CD4-positive, CD25-positive, alpha-beta regulatory T cell (primary cell): ENCODE measurements around the gene OXSR1. TPM values are rescaled to one million over a fixed set of nuclear protein-coding genes. Genes with fewer than 3 reads are reported as not detected.

ENCODE experiments used
- ATAC-seq, 2 donors: fragments of 150-1000 bp; cut with Tn5 transposase; one replicate each; pipeline ENCODE4 v1.10.0; 2021; ENCODE audit warnings: low read depth in 2 of 2, moderate number of reproducible peaks in 2 of 2, moderate library complexity in 1 of 2
- DNase-seq, 3 donors: peaks; one replicate each; pipeline versions ENCODE4 v3.0.0 to v3.0.0-alpha.2; 2012 to 2022; ENCODE audit warnings: mixed read lengths in 1 of 3
- H3K27ac ChIP-seq: one replicate; pipeline ENCODE4 v1.7.0; 2013; ENCODE audit warnings: mild to moderate bottlenecking, low read length; ENCODE audit not compliant: insufficient read depth, poor library complexity, severe bottlenecking
- H3K27me3 ChIP-seq: one replicate; pipeline ENCODE4 v1.7.0; 2013; ENCODE audit warnings: low read length; ENCODE audit not compliant: control insufficient read depth, insufficient read depth
- H3K36me3 ChIP-seq: one replicate; pipeline ENCODE4 v1.7.0; 2013; ENCODE audit warnings: mild to moderate bottlenecking, low read length, moderate library complexity; ENCODE audit not compliant: control insufficient read depth, insufficient read depth
- H3K4me1 ChIP-seq: 2 replicates; pipeline ENCODE4 v1.7.0; 2013; ENCODE audit warnings: mild to moderate bottlenecking, low read length; ENCODE audit not compliant: insufficient read depth, control insufficient read depth, poor library complexity, severe bottlenecking
- H3K4me3 ChIP-seq: one replicate; pipeline ENCODE4 v1.7.0; 2013; ENCODE audit warnings: low read depth, mild to moderate bottlenecking, low read length, moderate library complexity
- H3K9me3 ChIP-seq, 2 experiments: 1 replicate in 1 of 2; 2 replicates in 1 of 2; pipeline ENCODE4 v1.7.0; 2013; ENCODE audit warnings: low read length in 2 of 2, mild to moderate bottlenecking in 1 of 2, moderate library complexity in 1 of 2; ENCODE audit not compliant: control insufficient read depth in 2 of 2
- H3K27ac Mint-ChIP-seq, 3 donors: one replicate each; pipeline ENCODE4 v1.8.0; 2020 to 2022; ENCODE audit warnings: mild to moderate bottlenecking in 3 of 3, mixed read lengths in 3 of 3, moderate library complexity in 2 of 3
- H3K27me3 Mint-ChIP-seq: one replicate; pipeline ENCODE4 v1.8.0; 2022; ENCODE audit warnings: mild to moderate bottlenecking, mixed read lengths
- H3K36me3 Mint-ChIP-seq: one replicate; pipeline ENCODE4 v1.8.0; 2020; ENCODE audit warnings: mixed read lengths
- H3K4me1 Mint-ChIP-seq, 4 donors: one replicate each; pipeline ENCODE4 v1.8.0; 2020 to 2022; ENCODE audit warnings: mixed read lengths in 4 of 4, mild to moderate bottlenecking in 1 of 4
- H3K4me3 Mint-ChIP-seq, 4 donors: one replicate each; pipeline ENCODE4 v1.8.0; 2020 to 2022; ENCODE audit warnings: mild to moderate bottlenecking in 4 of 4, mixed read lengths in 4 of 4, moderate library complexity in 3 of 4
- H3K9me3 Mint-ChIP-seq, 7 donors: one replicate each; pipeline ENCODE4 v1.8.0; 2020 to 2022; ENCODE audit warnings: mixed read lengths in 7 of 7, mild to moderate bottlenecking in 3 of 7, moderate library complexity in 2 of 7
- polyA plus RNA-seq, 4 donors: library from polyadenylated mRNA; unstranded; fragments of 300-500 nt; fragmentation: Illumina TruSeq; gene quantifications; one replicate each; pipeline ENCODE4 v1.2.3, GENCODE V29; 2021
- total RNA-seq: library from RNA; stranded (reverse); gene quantifications from one replicate; pipeline ENCODE4 v1.2.3, GENCODE V29; 2022

The OXSR1 gene
- total and polyA plus RNA-seq, 5 donors from 2014 or later = 12.6 to 62.3 (median 17.3) TPM

DNA sequence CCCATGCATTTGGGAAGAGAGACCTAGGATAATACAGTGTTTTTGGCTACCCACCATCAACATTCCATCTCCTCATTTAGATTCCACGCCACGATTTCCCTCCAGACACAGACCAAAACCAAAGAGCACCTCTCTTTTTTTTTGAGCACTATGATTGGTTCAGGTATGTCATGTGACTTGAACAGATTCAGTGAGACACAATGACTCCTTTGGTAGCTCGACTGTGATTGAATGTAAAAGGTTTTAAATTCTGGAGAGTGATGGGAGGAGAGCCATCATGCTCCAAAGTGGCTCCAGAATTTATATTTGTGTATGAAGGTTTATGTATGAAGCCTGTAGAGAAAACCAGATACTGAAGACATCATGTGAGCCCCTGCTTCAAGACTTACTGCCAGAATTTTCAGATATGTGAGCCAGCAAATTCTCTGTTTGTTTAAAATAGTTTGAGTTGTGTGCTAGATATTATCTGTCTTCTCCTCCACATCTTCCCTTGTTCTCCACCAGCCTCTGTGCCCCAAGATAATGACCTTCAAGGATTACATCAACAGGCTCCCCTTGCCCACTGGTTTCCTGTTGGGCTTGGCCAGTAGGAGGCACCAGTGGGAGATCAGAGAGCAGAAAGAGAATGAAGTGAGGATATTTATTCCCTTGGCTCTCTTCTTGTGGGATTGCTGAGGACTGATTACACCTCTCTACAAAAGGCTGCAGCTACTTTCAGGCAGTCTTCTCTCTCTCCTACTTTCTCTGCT lies 14.4 kb upstream of the OXSR1 start:
- Histone ChIP-seq H3K4me1 (peaks cover 12% of the 10 kb centered on the region), H3K27me3 (no peaks in the 10 kb centered on the region), H3K27ac (peak overlapping the region; percentile 43), H3K36me3 (no peaks in the 10 kb centered on the region), H3K4me3 (no peak overlapping the region), H3K9me3 (peaks cover 13% of the 10 kb centered on the region in 2 experiments)
- Mint-ChIP-seq H3K4me3 (peak overlapping the region in 1 of 4 donors; percentile 7), H3K9me3 (peaks cover 0 to 12% (median 6%) of the 10 kb centered on the region in 7 donors), H3K27me3 (no peaks in the 10 kb centered on the region), H3K36me3 (no peaks in the 10 kb centered on the region), H3K4me1 (peaks cover 12 to 36% (median 20%) of the 10 kb centered on the region in 4 donors), H3K27ac (peak overlapping the region; percentile 75 to 89 (median 86))
- DNase-seq = no peak
- no peak for ATAC-seq

DNA sequence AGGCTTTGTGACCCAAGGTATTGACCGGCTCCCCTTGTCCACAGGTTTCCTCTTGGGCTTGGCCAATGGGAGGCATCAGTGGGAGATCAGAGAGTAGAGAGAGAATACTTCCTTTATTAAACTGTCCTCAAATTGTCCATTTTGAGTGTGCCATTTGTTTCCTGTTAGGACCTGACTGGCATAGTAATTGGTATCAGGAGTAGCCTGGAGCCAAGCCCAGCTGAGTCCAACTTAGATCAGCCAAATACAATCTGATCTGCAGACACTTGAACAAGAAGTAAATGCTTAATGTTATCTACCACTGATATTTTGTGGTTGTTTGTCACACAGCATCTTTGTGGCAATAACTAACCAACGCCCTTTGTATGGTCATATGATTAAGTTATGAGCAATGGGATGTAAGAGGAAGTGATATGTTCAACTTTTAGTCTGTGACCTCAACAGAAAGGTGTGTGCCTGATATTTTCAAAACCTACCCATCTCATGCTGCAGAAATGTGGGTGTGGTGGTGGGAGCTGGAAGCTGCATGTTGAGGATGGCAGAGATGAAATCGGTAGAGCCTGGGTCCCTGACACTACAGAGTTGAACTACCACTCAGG lies 13.6 kb upstream of the OXSR1 start:
- peaks cover 12 to 36% (median 20%) of the 10 kb centered on the region in 4 donors for H3K4me1 Mint-ChIP-seq
- peak overlapping the region; percentile 43 for H3K27ac ChIP-seq
- no peaks in the 10 kb centered on the region for H3K36me3 ChIP-seq
- peak overlapping the region; percentile 13 for H3K4me3 ChIP-seq
- H3K4me1 ChIP-seq = peaks cover 12% of the 10 kb centered on the region
- DNase-seq = peak in 2 of 3 donors; percentile 66 to 71
- peak overlapping the region; percentile 75 to 89 (median 86) for H3K27ac Mint-ChIP-seq
- H3K27me3 Mint-ChIP-seq = no peaks in the 10 kb centered on the region
- H3K27me3 ChIP-seq = no peaks in the 10 kb centered on the region
- H3K4me3 Mint-ChIP-seq = peak overlapping the region in 3 of 4 donors; percentile 24 to 80 (median 59)
- H3K9me3 ChIP-seq = peaks cover 5% of the 10 kb centered on the region in 2 experiments
- ATAC-seq = peak; percentile 78 to 82
- H3K36me3 Mint-ChIP-seq = no peaks in the 10 kb centered on the region
- peaks cover 0 to 5% (median 2%) of the 10 kb centered on the region in 7 donors for H3K9me3 Mint-ChIP-seq

DNA sequence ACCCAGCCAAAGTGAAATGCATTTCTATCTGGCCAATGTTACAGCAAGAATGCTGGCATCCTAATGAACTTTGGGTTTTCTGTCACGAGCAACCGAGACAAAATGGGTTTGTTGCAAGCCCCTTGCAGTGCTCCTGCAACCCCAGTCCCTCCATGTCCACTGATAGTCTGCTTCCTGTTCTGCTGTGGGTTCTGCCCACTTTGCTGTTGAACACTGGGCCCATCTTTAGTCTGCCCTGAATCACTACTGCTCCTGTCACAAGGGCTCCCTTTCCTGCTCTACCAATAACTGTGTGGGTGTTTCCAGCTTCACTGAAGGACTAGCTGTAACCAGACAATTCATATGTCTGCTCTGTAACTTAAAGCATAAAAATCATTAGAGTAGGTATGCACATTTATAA lies 12.7 kb upstream of the OXSR1 start:
- peaks cover 0 to under 1% of the 10 kb centered on the region in 2 experiments for H3K9me3 ChIP-seq
- no peak overlapping the region for H3K4me3 Mint-ChIP-seq
- H3K27me3 Mint-ChIP-seq = no peaks in the 10 kb centered on the region
- no peaks in the 10 kb centered on the region for H3K27me3 ChIP-seq
- H3K4me3 ChIP-seq = no peak overlapping the region
- no peaks in the 10 kb centered on the region for H3K36me3 ChIP-seq
- DNase-seq (no peak), ATAC-seq (no peak)
- H3K27ac Mint-ChIP-seq = peak overlapping the region; percentile 34 to 76 (median 53)
- H3K36me3 Mint-ChIP-seq = no peaks in the 10 kb centered on the region
- peaks cover 12 to 36% (median 19%) of the 10 kb centered on the region in 4 donors for H3K4me1 Mint-ChIP-seq
- H3K9me3 Mint-ChIP-seq = peaks cover 0 to 4% (median 0%) of the 10 kb centered on the region in 7 donors
- H3K4me1 ChIP-seq = peaks cover 12% of the 10 kb centered on the region
- no peak overlapping the region for H3K27ac ChIP-seq

DNA sequence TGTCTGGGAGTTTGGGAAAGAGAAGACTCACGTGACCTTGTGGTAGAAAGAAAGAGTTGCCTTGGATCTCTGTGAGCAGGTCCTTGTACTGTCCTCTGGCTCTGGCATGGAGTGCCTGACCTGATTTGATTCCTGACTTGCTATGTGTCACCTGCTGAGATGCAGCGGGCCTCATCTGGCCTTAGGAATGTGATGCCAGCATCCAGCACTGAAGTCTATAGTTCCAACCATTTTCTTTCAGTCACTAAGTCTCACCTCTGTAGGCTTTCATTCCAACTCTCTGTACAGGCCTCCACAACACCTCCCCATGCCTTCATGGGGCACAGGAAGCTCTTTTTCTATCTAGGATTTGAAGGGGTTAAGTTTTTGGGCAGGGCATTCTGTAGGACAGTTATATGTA lies 12.1 kb upstream of the OXSR1 start:
- DNase-seq (no peak), ATAC-seq (no peak)
- H3K27ac ChIP-seq = no peak overlapping the region
- peaks cover 0 to 4% (median 0%) of the 10 kb centered on the region in 7 donors for H3K9me3 Mint-ChIP-seq
- H3K4me1 Mint-ChIP-seq = peaks cover 9 to 32% (median 16%) of the 10 kb centered on the region in 4 donors
- no peaks in the 10 kb centered on the region for H3K27me3 Mint-ChIP-seq
- no peaks in the 10 kb centered on the region for H3K36me3 Mint-ChIP-seq
- no peak overlapping the region for H3K4me3 Mint-ChIP-seq
- H3K27me3 ChIP-seq = no peaks in the 10 kb centered on the region
- peaks cover 12% of the 10 kb centered on the region for H3K4me1 ChIP-seq
- no peaks in the 10 kb centered on the region for H3K9me3 ChIP-seq
- no peaks in the 10 kb centered on the region for H3K36me3 ChIP-seq
- H3K4me3 ChIP-seq = no peak overlapping the region
- peak overlapping the region in 1 of 3 donors; percentile 76 for H3K27ac Mint-ChIP-seq

DNA sequence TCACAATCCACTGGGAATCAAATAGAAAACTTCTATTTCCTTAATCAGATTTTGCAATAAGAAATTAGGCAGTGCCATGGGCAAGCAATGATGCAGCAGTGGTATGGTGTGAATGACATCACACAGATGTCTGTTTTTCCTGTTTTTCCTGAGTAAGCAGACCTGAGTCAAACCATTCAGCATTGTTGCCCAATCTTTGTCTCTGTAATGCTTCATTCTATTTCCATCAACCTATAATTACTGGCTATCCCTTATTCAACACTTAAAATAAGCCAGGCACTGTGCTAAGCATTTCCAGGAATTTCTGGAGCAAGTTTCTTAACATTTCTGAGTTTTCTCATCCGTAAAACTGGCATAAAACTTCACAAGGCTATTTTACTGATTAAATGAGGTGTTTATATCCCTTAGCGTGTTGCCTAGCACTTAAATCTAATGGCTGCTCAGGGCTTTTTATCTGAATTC lies 11.3 kb upstream of the OXSR1 start:
- Histone ChIP-seq H3K27me3 (no peaks in the 10 kb centered on the region), H3K9me3 (no peaks in the 10 kb centered on the region), H3K4me1 (peaks cover 12% of the 10 kb centered on the region), H3K27ac (no peak overlapping the region), H3K4me3 (no peak overlapping the region), H3K36me3 (no peaks in the 10 kb centered on the region)
- Mint-ChIP-seq H3K9me3 (peaks cover 0 to 4% (median 0%) of the 10 kb centered on the region in 7 donors), H3K36me3 (no peaks in the 10 kb centered on the region), H3K27me3 (no peaks in the 10 kb centered on the region), H3K4me3 (no peak overlapping the region), H3K4me1 (peaks cover 9 to 31% (median 16%) of the 10 kb centered on the region in 4 donors), H3K27ac (no peak overlapping the region)
- DNase-seq (no peak), ATAC-seq (no peak)

DNA sequence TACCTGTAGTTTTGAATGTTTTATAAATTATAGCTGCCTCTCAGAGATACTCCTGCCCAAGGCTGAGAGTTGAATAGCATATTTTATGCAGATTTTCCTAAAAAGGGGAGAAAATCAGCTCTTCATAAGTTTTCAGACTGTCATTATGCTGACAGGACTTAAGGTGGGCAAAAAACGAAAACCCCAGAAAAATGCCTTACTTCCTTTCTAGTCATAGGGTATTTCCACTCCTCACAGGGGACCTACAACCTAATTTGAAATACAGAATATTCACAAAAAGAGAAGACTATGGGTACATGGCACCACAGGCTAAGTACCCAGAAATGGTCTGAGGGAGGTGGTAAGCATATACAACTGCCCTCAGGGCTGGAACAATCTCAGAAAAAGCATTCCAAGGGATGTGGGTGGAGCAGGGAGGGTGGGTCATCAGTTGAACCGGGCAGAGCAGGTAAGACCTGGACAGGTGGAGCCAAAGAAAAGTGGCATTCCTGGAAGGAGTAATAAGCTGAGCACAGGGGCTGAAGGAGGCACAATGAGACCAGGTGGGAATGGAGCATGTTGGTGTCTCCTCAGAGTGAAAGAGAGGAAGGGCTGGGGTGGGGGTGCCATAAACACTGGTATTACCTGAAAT lies 10.6 kb upstream of the OXSR1 start:
- Histone ChIP-seq H3K4me1 (peaks cover 12% of the 10 kb centered on the region), H3K27ac (no peak overlapping the region), H3K4me3 (no peak overlapping the region), H3K9me3 (no peaks in the 10 kb centered on the region), H3K36me3 (no peaks in the 10 kb centered on the region), H3K27me3 (no peaks in the 10 kb centered on the region)
- no peak for ATAC-seq
- H3K27me3 Mint-ChIP-seq = no peaks in the 10 kb centered on the region
- no peak overlapping the region for H3K4me3 Mint-ChIP-seq
- DNase-seq = no peak
- H3K4me1 Mint-ChIP-seq = peaks cover 6 to 27% (median 14%) of the 10 kb centered on the region in 4 donors
- H3K9me3 Mint-ChIP-seq = peaks cover 0 to 4% (median 0%) of the 10 kb centered on the region in 7 donors
- peak overlapping the region in 1 of 3 donors; percentile 36 for H3K27ac Mint-ChIP-seq
- no peaks in the 10 kb centered on the region for H3K36me3 Mint-ChIP-seq

DNA sequence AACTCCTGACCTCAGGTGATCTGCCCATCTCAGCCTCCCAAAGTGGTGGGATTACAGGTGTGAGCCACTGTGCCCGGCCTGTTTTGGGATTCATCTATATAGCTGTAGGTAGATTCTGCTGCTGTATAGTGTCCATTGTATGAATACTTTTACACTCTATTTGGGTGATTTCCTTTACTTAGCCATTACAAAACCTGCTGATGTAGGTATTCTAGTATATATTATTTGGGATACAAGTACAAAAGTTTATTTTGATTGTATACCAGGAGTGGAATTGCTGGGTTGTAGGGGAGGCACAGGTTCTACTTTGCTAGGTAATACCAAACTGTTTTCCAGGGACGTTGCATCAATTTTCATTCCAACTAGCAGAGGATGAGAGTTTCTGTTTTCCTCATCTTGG lies 9.5 kb upstream of the OXSR1 start:
- ATAC-seq = no peak
- H3K4me1 Mint-ChIP-seq = peaks cover 6 to 23% (median 13%) of the 10 kb centered on the region in 4 donors
- H3K4me1 ChIP-seq = peaks cover 12% of the 10 kb centered on the region
- no peaks in the 10 kb centered on the region for H3K27me3 ChIP-seq
- DNase-seq = no peak
- no peaks in the 10 kb centered on the region for H3K9me3 ChIP-seq
- no peak overlapping the region for H3K4me3 ChIP-seq
- no peak overlapping the region for H3K4me3 Mint-ChIP-seq
- H3K27me3 Mint-ChIP-seq = no peaks in the 10 kb centered on the region
- no peak overlapping the region for H3K27ac ChIP-seq
- no peak overlapping the region for H3K27ac Mint-ChIP-seq
- H3K36me3 Mint-ChIP-seq = no peaks in the 10 kb centered on the region
- no peaks in the 10 kb centered on the region for H3K36me3 ChIP-seq
- H3K9me3 Mint-ChIP-seq = peaks cover 0 to 4% (median 0%) of the 10 kb centered on the region in 7 donors
